ENCODE data around the gene ZNF189.

GRCh38 chr9:101445353-101446029, 46.8 kb downstream of the ZNF189 start:
- no peak for TF ChIP-seq CTCF (IDR thresholded peaks at IDR 0.05; ENCODE audit: borderline replicate concordance, extremely low read depth, low read length, poor library complexity, severe bottlenecking)
- TF ChIP-seq EZH2 (IDR thresholded peaks at IDR 0.05; ENCODE audit: borderline replicate concordance, low read depth, low read length, severe bottlenecking): no peak
